ENCODE measurements around the gene PKN2. TPM values are rescaled to one million over a fixed set of nuclear protein-coding genes. Genes with fewer than 3 reads are reported as not detected.
A peak's percentile ranks its signal among the peaks of the same experiment; 100 is the strongest.

The PKN2 gene
- polyA plus RNA-seq, 4 donors = 53.0 to 79.4 (median 65.6) TPM

DNA sequence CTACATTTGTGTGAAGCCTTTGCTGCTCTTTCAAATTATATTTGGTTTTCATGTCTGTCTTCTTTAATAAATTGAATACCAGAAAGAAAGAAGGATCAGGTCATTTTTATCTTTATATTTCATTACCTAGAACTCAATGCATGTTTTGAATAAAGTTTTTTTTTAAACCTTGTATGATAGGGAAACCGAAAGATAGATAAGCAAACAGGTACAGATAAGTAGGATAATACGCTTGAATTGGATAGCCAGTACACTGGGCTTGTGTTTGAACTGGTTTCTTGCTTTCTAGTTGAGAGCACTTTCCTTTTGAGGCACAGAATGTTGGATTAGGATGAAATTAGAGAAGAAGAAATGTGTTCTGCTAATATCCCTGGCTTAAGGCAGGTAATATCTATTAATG lies 46.9 kb downstream of the PKN2 start:
- no peak for DNase-seq (ENCODE audit: low read depth in 4 of 4, low spot score in 2 of 4)

DNA sequence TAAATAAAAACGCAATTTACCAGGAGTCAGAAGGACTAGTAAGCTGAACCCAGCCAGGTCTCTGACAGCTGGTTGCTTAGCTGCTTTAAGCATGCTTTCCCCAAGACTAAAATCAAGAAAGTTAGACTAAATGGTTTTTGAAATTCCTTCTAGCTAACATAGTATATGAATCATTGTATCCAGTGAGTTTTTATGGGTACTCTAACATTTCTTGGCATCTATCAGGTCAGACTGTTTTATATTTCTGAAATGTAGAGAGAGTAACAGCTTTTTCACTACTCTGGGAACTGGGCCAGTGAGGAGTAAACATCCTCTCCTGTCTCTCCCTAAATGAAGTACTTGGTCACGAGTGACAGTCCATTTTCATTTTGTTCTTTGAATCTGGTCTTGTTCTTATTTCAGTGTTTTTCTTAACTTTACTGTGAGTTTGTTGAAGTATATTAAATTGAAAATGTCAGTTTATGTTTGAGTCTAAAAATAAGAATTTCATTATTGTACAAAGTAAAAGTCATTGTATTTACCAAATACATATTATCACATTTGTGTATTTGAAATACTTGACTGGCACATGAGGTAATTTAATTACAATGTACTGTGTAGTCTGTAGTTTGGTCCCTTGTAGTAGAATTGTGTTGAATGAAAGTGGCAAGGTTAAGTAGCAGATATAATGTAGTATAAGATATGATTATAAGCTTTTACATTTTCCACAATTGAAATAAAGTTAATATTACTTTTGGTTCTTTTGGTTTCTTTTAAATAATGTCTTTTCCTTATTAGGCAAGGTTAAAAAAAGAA lies 47.6 kb downstream of the PKN2 start:
- DNase-seq (ENCODE audit: low read depth in 4 of 4, low spot score in 2 of 4) = peak in 3 of 4 donors; percentile 4 to 16 (median 11)

DNA sequence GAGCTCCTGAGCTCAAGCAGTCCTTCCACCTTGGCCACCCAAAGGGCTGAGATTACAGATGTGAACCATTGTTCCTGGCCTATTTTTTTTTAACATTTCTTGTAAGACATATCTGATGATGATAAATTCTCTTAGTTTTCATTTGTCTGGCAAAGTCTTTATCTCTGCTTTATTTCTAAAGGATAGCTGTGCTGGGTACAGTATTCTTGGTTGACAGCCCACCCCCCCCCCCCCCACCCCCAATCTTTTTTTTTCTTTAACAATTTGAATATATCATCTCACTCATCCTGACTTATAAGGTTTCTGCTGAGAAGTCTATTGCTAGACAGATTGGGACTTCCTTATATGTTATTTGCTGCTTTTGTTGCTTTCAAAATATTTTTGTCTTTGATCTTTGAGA lies 51.3 kb downstream of the PKN2 start:
- DNase-seq (ENCODE audit: low read depth in 4 of 4, low spot score in 2 of 4) = no peak

DNA sequence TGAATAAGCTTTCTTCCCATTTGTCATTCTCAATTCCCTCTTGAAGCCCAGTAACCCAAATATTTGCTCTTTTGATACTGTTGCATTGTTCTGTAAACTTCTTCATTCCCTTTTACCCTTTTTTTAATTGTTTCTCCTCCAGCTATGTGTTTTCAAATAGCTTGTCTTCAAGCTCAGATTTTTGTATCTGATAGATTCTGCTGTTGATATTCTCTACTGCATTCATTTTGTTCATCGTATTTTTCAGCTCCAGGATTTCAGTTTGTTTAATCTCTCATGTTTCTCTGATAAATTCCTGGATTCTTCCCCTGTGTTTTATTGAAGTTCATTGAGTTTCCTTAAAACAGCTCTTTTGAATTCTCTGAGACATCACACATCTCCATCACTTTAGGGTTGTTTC lies 51.8 kb downstream of the PKN2 start:
- no peak for DNase-seq (ENCODE audit: low read depth in 4 of 4, low spot score in 2 of 4)

DNA sequence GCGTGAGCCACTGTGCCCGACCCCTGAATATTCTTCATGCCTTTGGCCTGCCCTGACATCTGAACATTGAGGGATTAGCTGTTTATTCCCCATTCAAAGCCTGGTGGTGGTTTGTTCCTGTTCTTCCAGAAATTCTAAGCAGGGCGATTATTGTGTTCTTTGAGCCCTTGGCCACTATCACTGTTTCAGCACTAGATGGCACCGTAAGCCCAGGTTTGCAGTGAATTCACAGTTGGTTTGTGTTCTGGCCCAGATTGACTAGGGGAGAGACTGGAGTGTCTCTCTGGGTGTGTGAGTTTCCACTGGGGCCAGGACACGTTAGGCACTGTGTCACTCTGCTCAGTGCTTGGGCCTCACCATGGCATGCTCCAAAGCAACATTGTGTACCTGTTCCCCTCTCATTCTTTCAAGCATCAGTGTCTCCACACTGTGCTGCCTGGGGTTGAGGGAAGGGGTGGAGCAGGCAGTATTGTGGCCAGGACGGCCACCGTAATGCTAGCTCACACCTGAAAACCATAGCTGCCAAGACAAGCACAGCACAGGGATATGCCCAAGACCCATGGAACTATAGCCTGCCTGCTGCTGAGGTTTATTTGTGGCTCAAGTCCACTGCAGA lies 52.7 kb downstream of the PKN2 start:
- DNase-seq (ENCODE audit: low read depth in 4 of 4, low spot score in 2 of 4) = no peak

DNA sequence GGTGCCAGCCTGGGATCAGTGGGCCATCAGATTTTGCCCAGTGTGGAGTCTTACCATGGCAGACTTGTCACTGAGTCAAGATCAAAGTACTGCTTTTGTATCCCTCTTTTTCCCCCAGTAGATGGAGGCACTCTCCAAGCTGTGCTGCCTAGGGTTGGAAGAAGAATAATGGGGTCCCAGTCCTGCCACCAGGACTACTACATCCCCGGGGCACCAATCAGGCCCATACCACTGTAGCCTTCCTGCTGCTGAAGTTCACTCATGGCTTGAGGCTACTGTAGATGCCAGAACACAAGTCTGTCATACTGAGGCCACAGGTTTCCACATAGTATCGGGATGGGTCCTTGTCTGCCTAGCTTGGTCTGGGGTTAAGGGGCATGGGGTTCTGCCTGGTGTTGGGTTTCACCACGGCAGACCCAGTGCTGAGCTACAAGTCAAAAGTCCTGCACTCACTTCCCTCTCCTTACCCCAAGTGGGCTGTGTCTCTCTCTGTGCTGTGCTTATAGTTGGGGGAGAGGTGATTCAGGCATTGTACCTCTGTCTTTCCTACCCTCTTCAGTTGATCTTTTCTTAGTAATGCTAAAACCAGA lies 53.4 kb downstream of the PKN2 start:
- DNase-seq (ENCODE audit: low read depth in 4 of 4, low spot score in 2 of 4) = no peak

DNA sequence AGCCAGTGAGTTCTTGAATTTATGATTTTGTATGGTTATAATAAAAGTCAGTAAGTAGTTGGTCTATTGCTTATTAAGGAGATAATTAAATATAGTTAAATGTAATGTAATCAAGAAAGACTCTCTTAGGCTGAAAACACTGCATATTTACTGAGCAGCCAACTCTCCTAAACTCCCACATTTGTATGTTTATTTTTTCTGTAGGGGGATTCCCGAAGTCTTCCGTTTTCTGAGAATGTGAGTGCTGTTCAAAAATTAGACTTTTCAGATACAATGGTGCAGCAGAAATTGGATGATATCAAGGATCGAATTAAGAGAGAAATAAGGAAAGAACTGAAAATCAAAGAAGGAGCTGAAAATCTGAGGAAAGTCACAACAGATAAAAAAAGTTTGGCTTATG lies 56.7 kb downstream of the PKN2 start:
- DNase-seq (ENCODE audit: low read depth in 4 of 4, low spot score in 2 of 4) = no peak

DNA sequence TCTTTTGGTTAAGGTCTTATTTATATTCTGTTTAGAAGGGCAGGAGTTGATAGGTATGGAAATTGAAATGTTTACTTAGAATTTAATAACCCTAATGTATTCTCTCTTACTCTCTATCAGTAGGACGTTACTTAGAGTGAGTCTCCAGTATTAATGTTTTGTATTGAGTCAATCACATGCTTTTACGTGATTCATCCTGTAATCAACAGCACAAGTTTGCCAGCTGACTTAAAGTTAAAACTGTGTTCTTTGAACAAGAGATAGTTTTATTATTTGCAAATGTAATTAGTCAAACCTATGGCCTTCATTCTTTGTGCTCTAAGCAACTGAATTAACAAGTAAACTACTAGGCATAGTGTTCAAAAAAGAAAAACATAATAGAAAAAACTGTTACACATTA lies 57.3 kb downstream of the PKN2 start:
- no peak for DNase-seq (ENCODE audit: low read depth in 4 of 4, low spot score in 2 of 4)

DNA sequence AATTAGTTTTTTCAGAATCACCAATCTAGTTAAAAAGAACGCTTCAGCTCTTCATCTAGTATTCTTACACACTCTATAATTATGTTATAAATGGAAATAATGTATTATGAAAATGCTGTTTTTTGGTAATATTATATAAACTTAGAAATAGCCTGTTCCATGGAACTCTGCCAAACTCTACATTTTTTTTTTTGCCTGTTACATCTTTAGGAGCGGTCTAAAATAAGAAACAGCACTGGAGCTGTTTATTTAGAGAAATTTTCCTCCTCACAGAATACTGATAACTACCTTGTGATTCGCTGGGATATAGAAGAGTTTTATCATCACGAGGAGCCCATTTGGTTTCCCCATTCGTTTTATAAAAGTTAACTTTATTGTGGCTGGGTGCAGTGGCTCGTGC lies 58.5 kb downstream of the PKN2 start:
- no peak for DNase-seq (ENCODE audit: low read depth in 4 of 4, low spot score in 2 of 4)

DNA sequence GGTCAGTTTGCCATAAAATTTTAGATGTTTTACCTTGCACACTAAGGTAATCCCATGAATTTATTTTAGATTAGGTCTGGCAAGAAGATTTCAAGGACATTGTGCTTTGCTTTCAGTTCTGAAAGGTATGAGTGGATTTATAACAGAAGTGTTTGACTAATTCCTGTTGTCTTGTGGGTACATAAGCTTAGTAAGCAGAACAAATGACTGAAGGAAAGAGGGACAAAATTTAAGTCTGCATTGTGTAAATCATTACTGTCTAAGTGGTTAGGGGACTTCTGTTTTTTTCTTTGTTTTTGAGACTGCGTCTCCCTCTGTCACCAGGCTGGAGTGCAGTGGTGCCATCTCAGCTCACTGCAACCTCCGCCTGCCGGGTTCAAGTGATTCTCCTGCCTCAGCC lies 60.1 kb downstream of the PKN2 start:
- DNase-seq (ENCODE audit: low read depth in 4 of 4, low spot score in 2 of 4) = no peak

DNA sequence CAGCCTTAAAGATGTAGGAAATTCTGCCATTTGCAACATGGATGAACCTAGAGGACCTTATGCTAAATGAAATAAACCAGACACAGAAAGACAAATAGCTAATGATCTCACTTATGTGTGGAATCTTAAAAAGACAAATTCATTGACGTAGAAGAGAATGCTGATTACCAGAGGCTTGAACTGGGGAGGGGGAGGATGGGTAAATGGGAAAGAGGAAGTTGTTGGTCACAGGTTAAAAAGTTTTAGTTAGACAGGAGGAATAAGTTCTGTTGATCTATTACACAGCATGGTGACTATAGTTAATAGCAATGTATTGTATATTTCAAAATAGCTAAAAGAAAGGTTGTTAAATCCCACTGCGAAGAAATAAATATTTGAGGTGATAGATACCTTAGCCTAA lies 62.8 kb downstream of the PKN2 start:
- DNase-seq (ENCODE audit: low read depth in 4 of 4, low spot score in 2 of 4) = no peak

DNA sequence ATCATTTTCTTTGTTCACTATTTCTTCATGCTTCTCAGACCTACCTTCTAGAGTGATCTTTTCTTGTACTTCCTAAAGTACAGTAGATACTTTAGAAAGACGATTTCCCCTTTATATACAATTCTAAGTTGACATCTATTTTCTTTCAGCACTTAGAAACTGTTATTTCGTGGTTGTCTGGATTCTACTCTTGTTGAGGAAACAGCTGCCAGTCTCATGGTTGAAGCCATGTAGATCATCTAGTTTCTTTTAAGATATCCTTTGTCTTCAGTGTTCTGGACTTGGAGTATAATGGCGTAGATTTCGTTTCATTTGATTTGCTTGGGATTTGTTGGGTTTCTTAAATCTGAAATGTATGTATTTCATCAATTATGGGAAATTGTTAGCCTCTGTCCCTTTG lies 67.6 kb downstream of the PKN2 start:
- no peak for DNase-seq (ENCODE audit: low read depth in 4 of 4, low spot score in 2 of 4)

DNA sequence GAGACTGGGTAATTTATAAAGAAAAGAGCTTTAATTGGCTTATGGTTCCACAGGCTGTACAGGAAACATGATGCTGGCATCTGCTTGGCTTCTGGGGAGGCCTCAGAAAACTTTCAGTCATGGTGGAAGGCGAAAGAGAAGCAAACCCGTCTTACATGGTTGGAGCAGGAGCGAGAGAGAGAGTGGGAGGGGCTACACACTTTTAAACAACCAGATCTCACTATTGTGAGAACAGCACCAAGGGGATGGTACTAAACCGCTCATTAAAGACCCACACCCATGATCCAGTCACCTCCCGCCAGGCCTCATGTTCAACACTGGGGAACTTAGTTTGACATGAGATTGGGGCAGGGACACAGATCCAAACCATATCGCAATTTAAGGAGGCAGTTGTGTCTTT lies 69.4 kb downstream of the PKN2 start:
- DNase-seq (ENCODE audit: low read depth in 4 of 4, low spot score in 2 of 4) = no peak

DNA sequence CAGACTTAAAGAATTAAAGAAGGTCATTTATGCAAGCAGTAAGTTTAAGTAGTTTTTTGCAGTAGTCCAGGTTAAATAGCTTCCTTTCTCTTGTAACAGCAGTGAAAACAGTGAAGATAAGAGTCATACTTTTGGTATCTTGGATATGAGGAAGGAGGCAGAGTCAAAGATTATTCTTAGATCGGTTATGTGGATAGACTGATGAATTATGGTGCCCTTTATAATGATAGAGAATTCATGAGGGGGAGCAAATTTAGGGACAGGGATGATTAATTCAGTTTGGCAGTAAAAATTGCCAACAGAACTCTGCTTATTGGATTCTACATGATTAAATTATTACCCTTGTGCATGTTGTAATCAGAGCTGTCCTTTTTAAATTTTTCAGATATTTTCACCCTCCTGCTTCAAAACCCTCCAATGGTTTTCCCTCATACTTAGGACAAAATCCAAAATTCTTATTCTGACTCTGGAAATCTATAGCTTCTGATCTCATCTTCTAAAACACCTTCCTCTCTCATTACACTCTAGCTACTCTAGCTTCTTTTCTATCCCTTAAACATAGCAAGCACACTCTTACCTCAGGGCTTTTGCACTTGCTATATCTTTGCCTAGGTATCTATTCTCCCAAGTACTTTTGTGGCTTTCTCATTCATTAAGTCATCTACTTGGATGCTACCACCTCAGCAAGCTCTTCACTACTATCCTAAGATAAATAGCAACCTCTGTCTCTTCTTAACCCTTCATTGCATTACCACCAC lies 79.8 kb downstream of the PKN2 start:
- DNase-seq (ENCODE audit: low read depth in 4 of 4, low spot score in 2 of 4) = no peak

DNA sequence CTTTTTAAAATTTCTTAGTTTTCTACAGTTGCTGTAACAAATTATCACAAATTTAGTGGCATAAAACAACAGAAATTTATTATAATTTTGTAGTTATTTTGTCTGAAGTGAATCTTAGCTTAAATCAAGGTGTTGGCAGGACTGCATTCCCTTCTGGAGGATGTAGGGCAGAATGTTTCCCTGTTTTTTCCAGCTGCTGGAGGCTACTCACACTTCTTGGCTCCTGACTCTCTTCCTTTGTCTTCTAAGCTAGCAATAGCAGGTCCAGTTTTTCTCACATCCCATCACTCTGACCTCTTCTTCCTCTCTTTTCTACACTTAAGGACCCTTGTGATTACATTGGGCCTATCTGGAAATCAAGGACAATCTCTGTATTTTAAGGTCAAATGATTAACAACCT lies 84.1 kb downstream of the PKN2 start:
- no peak for DNase-seq (ENCODE audit: low read depth in 4 of 4, low spot score in 2 of 4)

DNA sequence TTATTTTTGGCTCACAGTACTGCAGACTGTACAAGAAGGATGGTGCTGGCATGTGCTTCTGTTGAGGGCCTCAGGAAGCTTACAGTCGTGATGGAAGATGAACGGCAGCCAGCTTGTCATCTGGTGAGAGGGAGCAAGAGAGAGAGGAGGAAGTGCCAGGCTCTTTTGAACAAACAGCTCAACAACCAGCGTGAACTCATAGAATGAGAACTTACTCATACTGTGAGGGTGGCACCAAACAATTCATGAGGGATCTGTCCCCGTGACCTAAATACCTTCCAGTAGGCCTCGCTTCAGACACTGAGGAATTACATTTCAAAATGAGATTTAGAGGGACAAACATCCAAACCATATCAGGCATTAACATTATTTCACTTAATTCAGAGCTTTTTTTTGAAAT lies 84.7 kb downstream of the PKN2 start:
- DNase-seq (ENCODE audit: low read depth in 4 of 4, low spot score in 2 of 4) = no peak

DNA sequence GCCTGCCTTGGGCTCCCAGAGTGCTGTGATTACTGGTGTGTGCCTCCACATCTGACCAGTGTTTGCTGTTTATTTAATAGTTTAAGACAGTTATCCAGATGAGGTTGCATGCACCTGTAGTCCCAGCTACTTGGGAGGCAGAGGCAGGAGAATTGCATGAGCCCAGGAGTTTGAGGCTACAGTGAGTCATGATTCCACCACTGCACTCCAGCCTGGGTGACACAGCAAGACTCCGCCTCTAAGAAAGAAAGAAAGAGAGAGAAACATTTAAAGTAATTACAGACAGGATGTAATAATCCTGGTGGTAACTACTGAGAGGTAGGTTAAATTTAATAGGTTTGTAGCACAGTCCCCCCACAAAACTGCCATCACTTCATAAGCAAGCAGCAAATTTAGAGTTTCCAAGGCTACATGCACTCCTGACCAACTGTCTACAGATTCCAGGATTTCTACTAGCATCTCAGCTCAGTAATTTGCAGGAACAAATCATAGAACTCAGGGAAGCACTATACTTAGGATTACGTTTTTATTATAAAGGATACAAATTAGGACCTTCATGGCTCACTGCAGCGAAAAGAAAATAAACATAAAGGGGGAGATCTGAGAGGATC lies 89.6 kb downstream of the PKN2 start:
- no peak for DNase-seq (ENCODE audit: low read depth in 4 of 4, low spot score in 2 of 4)

DNA sequence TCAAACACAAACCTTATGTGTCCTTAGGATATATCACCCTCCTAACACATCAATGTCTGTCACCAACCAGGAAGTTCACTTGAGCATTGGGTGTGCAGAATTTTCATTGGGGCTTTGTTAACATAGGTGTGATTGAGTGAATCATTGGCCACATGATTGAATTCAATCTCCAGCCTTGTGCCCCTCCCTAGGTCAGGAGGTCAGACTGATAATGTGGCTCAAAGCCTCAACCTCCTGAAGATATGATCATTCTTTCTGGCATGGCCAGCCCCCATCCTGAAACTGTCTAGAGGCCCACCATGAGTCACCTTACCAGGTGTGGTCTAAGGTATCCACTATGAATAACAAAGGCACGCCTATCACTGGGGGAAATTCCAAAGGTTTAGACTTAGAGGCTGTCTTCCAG lies 90.1 kb downstream of the PKN2 start:
- no peak for DNase-seq (ENCODE audit: low read depth in 4 of 4, low spot score in 2 of 4)

DNA sequence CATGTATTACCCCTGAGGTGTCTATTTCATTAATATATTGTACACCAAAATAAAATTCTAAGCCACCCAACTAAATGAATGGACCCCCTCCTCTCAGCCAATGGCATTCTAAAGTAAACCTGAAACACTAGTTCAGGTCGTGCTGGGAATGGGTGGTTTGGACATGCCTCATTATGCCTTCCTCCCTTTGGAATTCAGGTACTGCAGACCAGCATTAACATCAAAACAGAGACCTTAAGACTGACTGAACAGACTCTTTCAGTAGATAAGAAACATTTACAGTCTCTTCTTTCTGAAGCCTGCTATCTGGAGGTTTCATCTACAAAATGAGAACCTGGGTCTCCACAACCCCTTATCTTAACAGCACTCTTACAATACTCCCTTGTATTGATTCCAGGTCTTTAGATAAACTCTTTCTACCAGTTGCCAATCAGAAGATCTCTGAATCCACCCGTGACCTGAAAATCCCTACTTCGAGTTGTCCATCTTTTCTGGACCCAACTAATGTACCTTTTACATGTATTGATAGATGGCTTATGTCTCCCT lies 93.6 kb downstream of the PKN2 start:
- DNase-seq (ENCODE audit: low read depth in 4 of 4, low spot score in 2 of 4) = no peak

DNA sequence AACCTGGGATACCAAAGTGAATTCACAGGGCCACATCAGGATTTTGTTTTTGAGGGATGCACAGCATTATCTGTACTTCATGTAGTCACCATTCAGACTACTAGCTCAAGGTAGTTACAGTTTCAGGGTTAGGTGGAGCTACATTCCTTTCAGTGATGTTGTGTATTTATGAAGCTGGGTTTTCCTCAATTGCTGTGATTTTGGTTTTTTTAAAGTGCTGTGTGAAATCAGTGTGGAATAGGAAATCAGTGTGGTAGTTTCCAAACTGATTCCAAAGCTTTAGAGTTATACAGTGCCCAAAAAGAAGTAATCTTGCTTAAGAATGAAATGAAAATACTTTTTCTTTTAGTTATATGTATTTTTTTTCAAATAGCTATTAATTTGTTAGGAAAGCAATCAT lies 95.8 kb downstream of the PKN2 start:
- no peak for DNase-seq (ENCODE audit: low read depth in 4 of 4, low spot score in 2 of 4)

DNA sequence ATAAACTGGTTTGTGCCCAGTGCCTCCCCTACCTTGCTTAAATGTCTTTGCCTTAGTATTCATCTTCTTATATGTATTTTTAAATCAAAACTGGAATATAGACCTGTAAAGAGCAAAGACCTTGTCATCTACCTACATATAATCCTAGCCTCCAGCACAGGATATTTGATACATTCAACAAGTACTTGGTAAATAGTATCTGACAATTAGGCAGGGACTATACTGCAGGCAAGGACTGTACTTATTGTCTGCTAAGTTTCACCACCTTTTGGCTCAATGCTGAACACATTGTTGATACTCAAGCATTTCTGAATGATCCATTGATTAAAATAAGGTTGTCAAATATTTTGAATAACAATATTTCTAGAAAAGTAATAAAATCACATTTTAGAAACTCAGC lies 96.4 kb downstream of the PKN2 start:
- DNase-seq (ENCODE audit: low read depth in 4 of 4, low spot score in 2 of 4) = no peak
